HT-29 (cell line): ENCODE data around the gene ZNF384. TPM values are rescaled to one million over a fixed set of nuclear protein-coding genes. Genes with fewer than 3 reads are reported as not detected.
A peak's percentile ranks its signal among the peaks of the same experiment; 100 is the strongest.

Experiments used
- DNase-seq: peaks from one replicate; pipeline ENCODE4 v3.0.0-alpha.2; 2015; ENCODE audit warnings: low spot score
- total RNA-seq: library from RNA; depleted of rRNA; stranded (reverse); fragments of >200 nt; shearing (Covaris generic); gene quantifications from 2 replicates; pipeline ENCODE4 v1.2.3, GENCODE V29; 2014

ZNF384 gene
- total RNA-seq, 1 experiment from 2014 or later: 42.5 TPM

GRCh38 chr12:6699259-6699988 is 10.2 kb upstream of the ZNF384 start:
- no peak for DNase-seq

- no peak for DNase-seq
Measured at GRCh38 chr12:6698352-6699046, 9.3 kb upstream of the ZNF384 start.

- peak; percentile 78 for DNase-seq
Measured at GRCh38 chr12:6697584-6698351, 8.6 kb upstream of the ZNF384 start.

- DNase-seq: no peak
Measured at GRCh38 chr12:6696690-6697583, 7.8 kb upstream of the ZNF384 start.

GRCh38 chr12:6695313-6696045 is 6.3 kb upstream of the ZNF384 start:
- DNase-seq: no peak

GRCh38 chr12:6694701-6695100 is 5.5 kb upstream of the ZNF384 start:
- no peak for DNase-seq

- DNase-seq: no peak
Measured at GRCh38 chr12:6693832-6694355, 4.7 kb upstream of the ZNF384 start.

- no peak for DNase-seq
Measured at GRCh38 chr12:6692888-6693287, 3.7 kb upstream of the ZNF384 start.

- no peak for DNase-seq
Measured at GRCh38 chr12:6691473-6691872, 2.3 kb upstream of the ZNF384 start.

- DNase-seq: peak; percentile 61
Measured at GRCh38 chr12:6688543-6688998, 604 bp downstream of the ZNF384 start.

- DNase-seq: no peak
Measured at GRCh38 chr12:6685814-6686213, 3.4 kb downstream of the ZNF384 start.

- DNase-seq: peak; percentile 27
Measured at GRCh38 chr12:6684609-6685008, 4.6 kb downstream of the ZNF384 start.

GRCh38 chr12:6676962-6677361 is 12.2 kb downstream of the ZNF384 start:
- DNase-seq: no peak

GRCh38 chr12:6672143-6672542 is 17.0 kb downstream of the ZNF384 start:
- no peak for DNase-seq

GRCh38 chr12:6667559-6668210 is 21.5 kb downstream of the ZNF384 start:
- DNase-seq: peak; percentile 52

GRCh38 chr12:6666211-6666610 is 23.0 kb downstream of the ZNF384 start:
- no peak for DNase-seq

- DNase-seq: no peak
Measured at GRCh38 chr12:6664902-6665301, 24.3 kb downstream of the ZNF384 start.

- peak; percentile 99 for DNase-seq
Measured at GRCh38 chr12:6662906-6663742, 26.1 kb downstream of the ZNF384 start, which contains the start of gene ING4. ING4 (minus strand) TSS chr12:6663119; CDS start chr12:6663101, 18 bp downstream.

GRCh38 chr12:6662602-6662905 is 26.6 kb downstream of the ZNF384 start:
- DNase-seq: no peak
